Trophoblast cell (in vitro differentiated cells and primary cell): ENCODE measurements around the gene ABHD1.

Experiments used
- DNase-seq, 2 donors: peaks; one replicate each; pipeline ENCODE4 v3.0.0-alpha.2; 2016
- H2AFZ ChIP-seq: 2 replicates; pipeline ENCODE4 v1.6.1; 2013; ENCODE audit warnings: low read length, moderate library complexity, mild to moderate bottlenecking; ENCODE audit not compliant: insufficient read depth, poor library complexity
- H2AK5ac ChIP-seq: 2 replicates; pipeline ENCODE4 v1.6.1; 2013; ENCODE audit warnings: mild to moderate bottlenecking, low read length
- H2BK120ac ChIP-seq: 2 replicates; pipeline ENCODE4 v1.6.1; 2013; ENCODE audit warnings: low read length, mild to moderate bottlenecking, moderate library complexity; ENCODE audit not compliant: insufficient read depth, poor library complexity
- H2BK12ac ChIP-seq: 2 replicates; pipeline ENCODE4 v1.6.1; 2013; ENCODE audit warnings: mild to moderate bottlenecking, low read length, moderate library complexity
- H2BK5ac ChIP-seq: 2 replicates; pipeline ENCODE4 v1.6.1; 2013; ENCODE audit warnings: low read length, low read depth, moderate library complexity, mild to moderate bottlenecking; ENCODE audit not compliant: poor library complexity
- H3K14ac ChIP-seq: 2 replicates; pipeline ENCODE4 v1.6.1; 2013; ENCODE audit warnings: mild to moderate bottlenecking, low read length
- H3K18ac ChIP-seq: 2 replicates; pipeline ENCODE4 v1.6.1; 2013; ENCODE audit warnings: mild to moderate bottlenecking, low read length
- H3K23ac ChIP-seq: 2 replicates; pipeline ENCODE4 v1.6.1; 2013; ENCODE audit warnings: low read length
- H3K27ac ChIP-seq: 2 replicates; pipeline ENCODE4 v1.5.1; 2013; ENCODE audit warnings: low read depth, mild to moderate bottlenecking, inconsistent platforms, low read length, moderate library complexity
- H3K27me3 ChIP-seq: 2 replicates; pipeline ENCODE4 v1.6.1; 2013; ENCODE audit warnings: inconsistent platforms, mild to moderate bottlenecking, low read length, moderate library complexity; ENCODE audit not compliant: insufficient read depth
- H3K36me3 ChIP-seq, 2 experiments: 1 replicate in 1 of 2; 2 replicates in 1 of 2; pipeline ENCODE4 v1.6.1; 2013; ENCODE audit warnings: low read length in 2 of 2, mild to moderate bottlenecking in 2 of 2, moderate library complexity in 1 of 2; ENCODE audit not compliant: insufficient read depth in 2 of 2, control insufficient read depth in 1 of 2
- H3K4ac ChIP-seq: 2 replicates; pipeline ENCODE4 v1.6.1; 2013; ENCODE audit warnings: low read depth, mild to moderate bottlenecking, low read length, moderate library complexity
- H3K4me1 ChIP-seq, 2 experiments: 1 replicate in 1 of 2; 2 replicates in 1 of 2; pipeline ENCODE4 v1.6.1; 2013; ENCODE audit warnings: low read length in 2 of 2, mild to moderate bottlenecking in 2 of 2, moderate library complexity in 1 of 2; ENCODE audit not compliant: insufficient read depth in 2 of 2, control insufficient read depth in 1 of 2
- H3K4me2 ChIP-seq: 2 replicates; pipeline ENCODE4 v1.6.1; 2013; ENCODE audit warnings: inconsistent platforms, mild to moderate bottlenecking, low read length, moderate library complexity
- H3K4me3 ChIP-seq: 2 replicates; pipeline ENCODE4 v1.5.1; 2013; ENCODE audit warnings: mild to moderate bottlenecking, low read depth, low read length, inconsistent platforms
- H3K79me1 ChIP-seq: one replicate; pipeline ENCODE4 v1.6.1; 2013; ENCODE audit warnings: low read length
- H3K79me2 ChIP-seq: 2 replicates; pipeline ENCODE4 v1.6.1; 2013; ENCODE audit warnings: low read length, mild to moderate bottlenecking; ENCODE audit not compliant: control insufficient read depth, insufficient read depth, poor library complexity
- H3K9ac ChIP-seq: 2 replicates; pipeline ENCODE4 v1.6.1; 2013; ENCODE audit warnings: mild to moderate bottlenecking, low read length
- H3K9me3 ChIP-seq: 2 replicates; pipeline ENCODE4 v1.6.1; 2013; ENCODE audit warnings: low read depth, mild to moderate bottlenecking, control low read depth, inconsistent platforms, low read length; ENCODE audit not compliant: insufficient read depth
- H4K12ac ChIP-seq: 2 replicates; pipeline ENCODE4 v1.6.1; 2013; ENCODE audit warnings: low read depth, mild to moderate bottlenecking, low read length, moderate library complexity
- H4K8ac ChIP-seq: 2 replicates; pipeline ENCODE4 v1.6.1; 2013; ENCODE audit warnings: low read depth, mild to moderate bottlenecking, low read length, moderate library complexity
- H4K91ac ChIP-seq: one replicate; pipeline ENCODE4 v1.6.1; 2013; ENCODE audit warnings: low read depth, mild to moderate bottlenecking, low read length, moderate library complexity
- WGBS: extraction: QIAGEN DNeasy Blood & Tissue Kit; methylation state at CpG from one replicate; pipeline ENCODE4 v1.1.7; 2013; ENCODE audit warnings: missing lambda C conversion rate; ENCODE audit not compliant: insufficient read length, insufficient coverage; ENCODE audit errors: extremely low coverage; 5-methylcytosine and 5-hydroxymethylcytosine counted together

Gene ABHD1

GRCh38 chr2:27149570-27150405 is 26.2 kb downstream of the ABHD1 start:
- no peaks in the 10 kb centered on the region for H3K36me3 ChIP-seq
- H4K8ac ChIP-seq: no peak overlapping the region
- H3K79me2 ChIP-seq: no peaks in the 10 kb centered on the region
- H3K18ac ChIP-seq: no peak overlapping the region
- H3K79me1 ChIP-seq: no peaks in the 10 kb centered on the region
- no peak overlapping the region for H3K4me2 ChIP-seq
- no peak overlapping the region for H3K4me3 ChIP-seq
- no peaks in the 10 kb centered on the region for H3K27me3 ChIP-seq
- H3K4ac ChIP-seq: no peak overlapping the region
- H2BK12ac ChIP-seq: no peak overlapping the region
- H3K9me3 ChIP-seq: no peaks in the 10 kb centered on the region
- no peak overlapping the region for H4K91ac ChIP-seq
- H4K12ac ChIP-seq: no peak overlapping the region
- H2AFZ ChIP-seq: no peak overlapping the region
- DNase-seq: no peak
- H3K27ac ChIP-seq: no peak overlapping the region
- H3K9ac ChIP-seq: no peak overlapping the region
- no peak overlapping the region for H3K14ac ChIP-seq
- H3K4me1 ChIP-seq: peaks cover 0 to 4% of the 10 kb centered on the region in 2 experiments
- no CpG with 5 or more reads among the region's 29 CpGs for WGBS
- no peak overlapping the region for H3K23ac ChIP-seq
- no peak overlapping the region for H2BK5ac ChIP-seq
- no peak overlapping the region for H2BK120ac ChIP-seq
- no peak overlapping the region for H2AK5ac ChIP-seq

- Histone ChIP-seq H2AFZ (no peak overlapping the region), H3K27ac (no peak overlapping the region)
- no CpG with 5 or more reads among the region's 8 CpGs for WGBS
Observed at GRCh38 chr2:27150639-27151230, 27.1 kb downstream of the ABHD1 start.

GRCh38 chr2:27152102-27152795 is 28.6 kb downstream of the ABHD1 start:
- no peaks in the 10 kb centered on the region for H3K9me3 ChIP-seq
- H2BK5ac ChIP-seq: no peak overlapping the region
- H3K23ac ChIP-seq: no peak overlapping the region
- H3K4me2 ChIP-seq: no peak overlapping the region
- H3K79me1 ChIP-seq: no peaks in the 10 kb centered on the region
- no CpG with 5 or more reads among the region's 8 CpGs for WGBS
- H4K12ac ChIP-seq: no peak overlapping the region
- H2AK5ac ChIP-seq: no peak overlapping the region
- no peaks in the 10 kb centered on the region for H3K36me3 ChIP-seq
- H2AFZ ChIP-seq: no peak overlapping the region
- no peak overlapping the region for H3K18ac ChIP-seq
- no peak for DNase-seq
- no peak overlapping the region for H3K9ac ChIP-seq
- no peak overlapping the region for H3K4ac ChIP-seq
- no peak overlapping the region for H2BK12ac ChIP-seq
- H3K14ac ChIP-seq: no peak overlapping the region
- no peak overlapping the region for H4K8ac ChIP-seq
- H4K91ac ChIP-seq: no peak overlapping the region
- no peaks in the 10 kb centered on the region for H3K79me2 ChIP-seq
- no peak overlapping the region for H3K4me3 ChIP-seq
- H3K27ac ChIP-seq: no peak overlapping the region
- peaks cover 0 to 4% of the 10 kb centered on the region in 2 experiments for H3K4me1 ChIP-seq
- H2BK120ac ChIP-seq: no peak overlapping the region
- H3K27me3 ChIP-seq: no peaks in the 10 kb centered on the region

More at GRCh38 chr2:27150639-27151230, 27.1 kb downstream of the ABHD1 start:
- no peak for DNase-seq
- H3K79me2 ChIP-seq: no peaks in the 10 kb centered on the region
- H3K9me3 ChIP-seq: no peaks in the 10 kb centered on the region
- H3K14ac ChIP-seq: no peak overlapping the region
- no peak overlapping the region for H3K4ac ChIP-seq
- H3K4me2 ChIP-seq: no peak overlapping the region
- no peak overlapping the region for H3K9ac ChIP-seq
- H3K27me3 ChIP-seq: no peaks in the 10 kb centered on the region
- H4K8ac ChIP-seq: no peak overlapping the region
- no peaks in the 10 kb centered on the region for H3K79me1 ChIP-seq
- no peak overlapping the region for H2BK120ac ChIP-seq
- H3K36me3 ChIP-seq: no peaks in the 10 kb centered on the region
- H3K23ac ChIP-seq: no peak overlapping the region
- H3K4me1 ChIP-seq: peaks cover 0 to 4% of the 10 kb centered on the region in 2 experiments
- H3K4me3 ChIP-seq: no peak overlapping the region
- no peak overlapping the region for H4K91ac ChIP-seq
- no peak overlapping the region for H3K18ac ChIP-seq
- no peak overlapping the region for H2BK5ac ChIP-seq
- H4K12ac ChIP-seq: no peak overlapping the region
- H2BK12ac ChIP-seq: no peak overlapping the region
- H2AK5ac ChIP-seq: no peak overlapping the region

GRCh38 chr2:27152796-27153464 is 29.3 kb downstream of the ABHD1 start:
- Histone ChIP-seq H3K4me2 (no peak overlapping the region), H3K18ac (no peak overlapping the region), H3K79me2 (no peaks in the 10 kb centered on the region), H2AK5ac (no peak overlapping the region), H3K9ac (no peak overlapping the region), H3K4me3 (no peak overlapping the region), H4K12ac (no peak overlapping the region), H3K79me1 (no peaks in the 10 kb centered on the region), H3K14ac (no peak overlapping the region), H3K9me3 (no peaks in the 10 kb centered on the region), H3K36me3 (no peaks in the 10 kb centered on the region), H3K27ac (no peak overlapping the region), H2BK12ac (no peak overlapping the region), H4K91ac (no peak overlapping the region), H4K8ac (no peak overlapping the region), H2BK120ac (no peak overlapping the region), H2BK5ac (no peak overlapping the region), H3K4me1 (peaks cover 0 to 4% of the 10 kb centered on the region in 2 experiments), H2AFZ (no peak overlapping the region), H3K23ac (no peak overlapping the region), H3K27me3 (no peaks in the 10 kb centered on the region), H3K4ac (no peak overlapping the region)
- WGBS: no CpG with 5 or more reads among the region's 2 CpGs
- peak in 1 of 2 donors; percentile 15 for DNase-seq
